ENCODE data around the gene TMEM270.
"Not testable (repeated sequence)": the region's sequence is repeated elsewhere in the genome, so short reads cannot be mapped to it uniquely, and the experiment has no call there.

The TMEM270 gene, protein sequence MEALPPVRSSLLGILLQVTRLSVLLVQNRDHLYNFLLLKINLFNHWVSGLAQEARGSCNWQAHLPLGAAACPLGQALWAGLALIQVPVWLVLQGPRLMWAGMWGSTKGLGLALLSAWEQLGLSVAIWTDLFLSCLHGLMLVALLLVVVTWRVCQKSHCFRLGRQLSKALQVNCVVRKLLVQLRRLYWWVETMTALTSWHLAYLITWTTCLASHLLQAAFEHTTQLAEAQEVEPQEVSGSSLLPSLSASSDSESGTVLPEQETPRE

GRCh38 chr7:73860859-73861258 is at the start of gene TMEM270:
Gene TMEM270, plus strand, starts transcription at chr7:73861159. Its CDS starts 36 bp downstream, at chr7:73861195.
- no peak for DNase-seq

DNA sequence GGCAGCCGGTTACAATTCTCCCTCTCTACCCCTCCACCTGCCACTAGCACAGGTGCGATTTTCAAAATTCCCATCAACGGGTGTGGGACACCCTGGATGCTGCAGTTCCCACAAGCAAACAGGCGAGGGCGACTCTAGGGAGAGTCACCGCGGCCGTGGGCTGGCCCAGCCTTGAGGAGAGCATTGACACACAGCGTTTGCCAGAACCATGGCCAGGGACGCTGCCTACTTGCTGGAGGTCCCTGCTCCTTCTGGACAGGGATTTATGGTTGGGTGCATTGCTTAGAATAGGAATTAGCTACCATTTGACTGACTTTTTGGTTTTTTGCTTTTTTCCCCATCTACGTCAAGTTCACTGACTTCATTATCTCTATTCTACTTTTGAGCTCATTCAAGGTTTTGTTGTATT is 49.2 kb upstream of the TMEM270 start:
- peak; percentile 68 for DNase-seq

GRCh38 chr7:73812996-73813395 is 48.0 kb upstream of the TMEM270 start:
- DNase-seq, result no peak

- no peak for DNase-seq
Measured at GRCh38 chr7:73815436-73815835, 45.5 kb upstream of the TMEM270 start.

DNA sequence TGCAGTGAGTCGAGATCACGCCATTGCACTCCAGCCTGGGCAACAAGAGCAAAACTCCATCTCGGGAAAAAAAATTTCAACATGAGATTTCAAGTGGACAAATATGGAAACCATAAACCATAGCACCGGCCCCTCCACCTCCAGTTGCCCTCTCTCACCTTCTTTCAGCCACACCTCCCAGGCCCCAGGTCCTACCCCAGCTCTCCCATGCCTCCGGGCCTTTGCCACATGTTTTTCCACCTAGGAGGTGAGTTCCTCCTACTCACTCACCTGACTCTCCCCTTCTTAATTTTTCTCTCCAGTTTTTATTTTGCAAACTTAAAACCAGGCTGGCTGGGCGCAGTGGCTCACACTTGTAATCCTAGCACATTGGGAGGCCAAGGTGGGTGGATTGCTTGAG is 43.8 kb upstream of the TMEM270 start:
- DNase-seq, result no peak

- no peak for DNase-seq
Measured at GRCh38 chr7:73820013-73820412, 40.9 kb upstream of the TMEM270 start.

DNA sequence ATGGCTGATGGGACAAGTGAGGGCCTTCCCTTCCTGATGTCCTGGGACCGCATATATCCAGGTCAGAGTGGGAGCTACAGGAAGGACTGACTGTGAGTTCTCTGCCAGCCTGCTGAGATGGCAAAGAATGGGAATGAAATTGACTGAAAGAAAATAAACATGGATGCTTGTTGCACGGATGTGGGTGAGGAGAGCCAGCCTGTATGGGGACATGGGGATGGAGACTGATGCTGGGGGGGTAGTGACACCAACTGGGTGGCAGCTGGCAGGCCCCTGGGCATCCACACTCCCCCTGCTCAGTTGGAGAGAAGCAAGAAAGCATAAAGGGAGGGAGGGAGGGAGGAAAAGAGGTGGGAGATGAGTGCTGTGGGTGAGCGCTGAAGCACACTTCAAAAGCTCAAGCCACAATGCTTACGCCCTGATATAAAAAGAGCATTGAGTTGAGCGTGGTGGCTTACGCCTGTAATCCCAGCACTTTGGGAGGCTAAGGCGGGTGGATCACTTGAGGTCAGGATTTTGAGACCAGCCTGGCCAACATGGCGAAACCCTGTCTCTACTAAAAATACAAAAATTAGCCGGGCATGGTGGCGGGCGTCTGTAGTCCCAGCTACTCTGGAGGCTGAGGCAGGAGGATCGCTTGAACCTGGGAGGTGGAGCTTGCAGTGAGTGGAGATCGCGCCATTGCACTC is 39.2 kb upstream of the TMEM270 start:
- DNase-seq, result not testable (repeated sequence)

- DNase-seq, result peak; percentile 42
Measured at GRCh38 chr7:73822319-73823173, 38.4 kb upstream of the TMEM270 start.

- DNase-seq, result no peak
Measured at GRCh38 chr7:73823257-73823656, 37.7 kb upstream of the TMEM270 start.

DNA sequence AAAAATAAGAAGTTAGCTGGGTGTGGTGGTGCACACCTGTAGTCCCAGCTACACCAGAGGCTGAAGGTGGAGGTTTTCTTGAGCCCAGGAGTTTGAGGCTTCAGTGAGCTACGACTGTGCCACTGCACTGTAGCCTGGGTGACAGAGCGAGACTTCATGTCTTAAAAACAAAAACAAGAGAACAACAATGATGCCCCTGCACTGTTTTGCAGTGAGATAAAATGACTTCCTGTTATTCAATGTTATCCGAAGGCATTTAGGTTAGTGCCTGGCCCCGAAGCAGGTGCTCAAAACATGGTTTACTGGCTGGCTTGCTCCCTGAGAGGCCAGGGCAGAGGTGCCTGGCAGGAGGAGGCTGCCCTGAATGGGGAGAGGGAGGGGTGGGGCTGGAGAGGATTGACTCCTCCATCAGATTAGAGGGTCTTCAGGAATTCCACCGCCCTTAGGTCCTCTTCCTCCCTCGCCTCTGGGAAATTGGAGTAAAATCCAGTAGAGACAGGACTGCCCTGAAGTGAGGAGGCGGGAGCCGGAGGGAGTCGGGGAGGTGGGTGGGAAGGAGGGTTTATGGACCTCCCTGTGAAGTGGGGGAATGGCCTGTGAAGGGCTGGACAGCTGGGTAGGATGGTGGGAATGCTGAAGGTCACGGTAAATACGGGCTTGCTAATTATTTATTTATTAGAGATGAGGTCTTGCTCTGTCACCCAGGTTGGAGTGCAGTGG is 36.9 kb upstream of the TMEM270 start:
- DNase-seq, result no peak

DNA sequence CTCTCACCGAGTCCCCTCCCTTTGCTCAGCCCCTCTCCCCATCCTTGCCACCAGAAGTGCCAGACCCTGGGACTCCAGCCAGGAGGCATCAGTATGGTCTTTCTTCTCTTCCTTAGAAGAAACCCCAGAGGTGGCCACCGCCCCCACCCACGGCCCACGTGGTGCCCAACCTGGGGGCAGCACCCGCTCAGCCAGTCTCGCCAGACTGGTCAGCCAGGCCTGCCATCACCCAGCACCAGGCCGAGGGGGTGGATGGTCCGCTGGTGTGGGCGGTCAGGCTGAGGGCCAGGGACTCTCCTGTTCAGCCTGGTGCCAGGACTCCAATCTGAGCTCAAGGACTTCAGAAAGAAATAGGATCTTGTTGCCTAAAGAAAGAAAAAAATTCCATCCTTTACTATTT is 36.0 kb upstream of the TMEM270 start:
- no peak for DNase-seq

DNA sequence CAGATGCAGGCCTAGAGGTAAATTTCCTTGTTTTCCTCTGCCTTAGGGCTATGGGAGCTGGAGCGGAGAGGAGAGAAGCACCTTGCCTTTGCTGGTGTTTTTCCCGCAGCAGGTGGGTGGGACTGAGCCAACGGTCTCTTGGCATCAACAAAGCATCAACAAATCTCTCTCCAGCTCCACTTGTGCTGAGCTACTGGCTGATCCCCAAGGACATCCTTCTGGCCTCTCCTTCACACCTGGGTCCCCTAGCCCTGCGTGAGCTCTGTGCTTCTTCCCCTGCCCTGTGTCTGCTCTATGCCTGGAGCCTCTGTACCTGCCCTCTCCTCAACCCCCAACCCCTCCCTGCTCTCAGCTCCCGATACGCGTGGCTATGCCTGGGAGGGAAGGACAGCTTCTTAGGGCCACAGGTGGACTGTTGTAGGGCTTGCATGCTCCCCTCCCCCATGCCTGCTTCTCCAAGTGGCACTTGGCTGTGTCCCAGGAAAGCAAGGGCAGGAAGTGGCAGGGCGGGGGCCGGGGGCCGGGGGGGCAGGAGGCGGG is 33.3 kb upstream of the TMEM270 start:
- peak; percentile 97 for DNase-seq

DNA sequence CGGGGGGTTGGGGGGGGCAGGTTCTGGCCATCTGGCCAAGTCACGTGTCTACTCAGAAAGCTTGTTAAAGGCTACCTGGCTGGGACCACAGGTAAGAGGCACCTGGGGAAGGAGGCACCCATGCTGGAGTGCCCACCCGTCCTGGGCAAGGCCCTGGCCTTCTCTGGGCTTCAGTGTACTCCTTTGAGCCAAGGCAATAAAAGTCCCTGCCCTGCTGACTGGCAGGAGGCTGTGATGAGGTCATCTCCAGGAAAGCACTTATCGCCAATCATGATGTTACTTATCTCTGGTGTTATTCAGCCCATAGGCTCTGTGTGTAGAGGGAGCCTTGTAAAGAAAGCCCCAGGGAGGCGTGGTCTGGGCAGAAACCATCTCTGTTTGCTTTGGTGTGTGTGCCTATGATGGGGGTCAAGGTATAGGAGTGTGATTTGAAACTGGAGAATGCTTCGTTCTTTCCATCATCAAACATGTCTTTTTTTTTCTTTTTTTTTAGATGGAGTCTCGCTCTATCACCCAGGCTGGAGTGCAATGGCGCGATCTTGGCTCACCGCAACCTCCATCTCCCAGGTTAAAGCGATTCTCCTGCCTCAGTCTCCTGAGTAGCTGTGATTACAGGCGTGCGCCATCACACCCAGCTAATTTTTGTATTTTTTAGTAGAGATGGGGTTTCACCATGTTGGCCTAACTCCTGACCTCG is 32.7 kb upstream of the TMEM270 start:
- DNase-seq, result peak; percentile 97

DNA sequence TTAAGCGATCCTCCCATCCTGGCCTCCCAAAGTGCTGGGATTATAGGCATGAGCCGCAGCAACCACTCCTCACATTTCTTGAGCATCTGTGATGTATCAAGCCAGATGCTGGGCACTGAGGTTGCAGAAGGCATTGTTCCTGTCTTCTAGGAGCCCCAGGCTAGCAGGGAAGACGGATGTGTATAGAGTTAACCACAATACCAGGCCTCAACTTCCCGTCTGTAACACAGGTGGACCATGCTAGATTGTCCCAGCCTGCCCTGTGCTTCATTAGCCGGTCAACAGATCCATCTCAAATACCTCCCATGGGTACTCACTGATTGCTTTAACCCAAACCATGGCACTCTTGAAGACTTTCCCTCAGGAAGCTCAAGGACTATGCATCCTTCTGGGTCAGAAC is 32.0 kb upstream of the TMEM270 start:
- no peak for DNase-seq

GRCh38 chr7:73829505-73829904 is 31.5 kb upstream of the TMEM270 start:
- no peak for DNase-seq

GRCh38 chr7:73829921-73830680 is 30.9 kb upstream of the TMEM270 start:
- DNase-seq, result no peak

GRCh38 chr7:73830681-73831583 is 30.0 kb upstream of the TMEM270 start, which contains the start of gene CLDN4:
Gene CLDN4, plus strand, starts transcription at chr7:73830996. Its CDS starts 206 bp downstream, at chr7:73831202.
- DNase-seq, result no peak

DNA sequence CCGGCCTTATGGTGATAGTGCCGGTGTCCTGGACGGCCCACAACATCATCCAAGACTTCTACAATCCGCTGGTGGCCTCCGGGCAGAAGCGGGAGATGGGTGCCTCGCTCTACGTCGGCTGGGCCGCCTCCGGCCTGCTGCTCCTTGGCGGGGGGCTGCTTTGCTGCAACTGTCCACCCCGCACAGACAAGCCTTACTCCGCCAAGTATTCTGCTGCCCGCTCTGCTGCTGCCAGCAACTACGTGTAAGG is 29.4 kb upstream of the TMEM270 start:
- DNase-seq, result no peak

DNA sequence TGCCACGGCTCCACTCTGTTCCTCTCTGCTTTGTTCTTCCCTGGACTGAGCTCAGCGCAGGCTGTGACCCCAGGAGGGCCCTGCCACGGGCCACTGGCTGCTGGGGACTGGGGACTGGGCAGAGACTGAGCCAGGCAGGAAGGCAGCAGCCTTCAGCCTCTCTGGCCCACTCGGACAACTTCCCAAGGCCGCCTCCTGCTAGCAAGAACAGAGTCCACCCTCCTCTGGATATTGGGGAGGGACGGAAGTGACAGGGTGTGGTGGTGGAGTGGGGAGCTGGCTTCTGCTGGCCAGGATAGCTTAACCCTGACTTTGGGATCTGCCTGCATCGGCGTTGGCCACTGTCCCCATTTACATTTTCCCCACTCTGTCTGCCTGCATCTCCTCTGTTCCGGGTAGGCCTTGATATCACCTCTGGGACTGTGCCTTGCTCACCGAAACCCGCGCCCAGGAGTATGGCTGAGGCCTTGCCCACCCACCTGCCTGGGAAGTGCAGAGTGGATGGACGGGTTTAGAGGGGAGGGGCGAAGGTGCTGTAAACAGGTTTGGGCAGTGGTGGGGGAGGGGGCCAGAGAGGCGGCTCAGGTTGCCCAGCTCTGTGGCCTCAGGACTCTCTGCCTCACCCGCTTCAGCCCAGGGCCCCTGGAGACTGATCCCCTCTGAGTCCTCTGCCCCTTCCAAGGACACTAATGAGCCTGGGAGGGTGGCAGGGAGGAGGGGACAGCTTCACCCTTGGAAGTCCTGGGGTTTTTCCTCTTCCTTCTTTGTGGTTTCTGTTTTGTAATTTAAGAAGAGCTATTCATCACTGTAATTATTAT is 28.9 kb upstream of the TMEM270 start:
- DNase-seq, result no peak

GRCh38 chr7:73832806-73833205 is 28.2 kb upstream of the TMEM270 start:
- DNase-seq, result no peak

Measured in NCI-H146 (cell line).